A549 (cell line): ENCODE measurements around the gene FAM171A1.
"Not testable (repeated sequence)": the region's sequence is repeated elsewhere in the genome, so short reads cannot be mapped to it uniquely, and the experiment has no call there.

Experiments
- CBX8 ChIP-seq: fragments of 200-600 bp; sonication (generic); IDR thresholded peaks from 2 replicates; pipeline ENCODE4 v1.6.1; 2016
- CHD2 ChIP-seq: fragments of 150-350 bp; IDR thresholded peaks from 2 replicates; pipeline ENCODE4 v1.6.1; 2014; ENCODE audit warnings: low read length; ENCODE audit not compliant: partially characterized antibody
- HMGXB4 ChIP-seq: fragments of 250-450 bp; sonication (Bioruptor Pico); IDR thresholded peaks from 2 replicates; pipeline ENCODE4 v1.5.0; 2021; ENCODE audit warnings: mild to moderate bottlenecking, moderate library complexity, borderline replicate concordance
- JUN ChIP-seq, 2 experiments: fragments of >200 bp; sonication (Bioruptor Twin); formaldehyde crosslinking; IDR thresholded peaks; 2 replicates in 1 of 2; 3 replicates in 1 of 2; pipeline ENCODE4 v1.6.1; 2016 to 2017
- KDM5A ChIP-seq: fragments of 200-600 bp; sonication (generic); IDR thresholded peaks from 2 replicates; pipeline ENCODE4 v1.6.1; 2016; ENCODE audit warnings: antibody characterized with exemption, mild to moderate bottlenecking
- MAFK ChIP-seq: fragments of 450-650 bp; IDR thresholded peaks from 2 replicates; pipeline ENCODE4 v1.6.1; 2014; ENCODE audit not compliant: partially characterized antibody
- POLR2A ChIP-seq: IDR thresholded peaks from 2 replicates; pipeline ENCODE4 v1.6.1; 2012; ENCODE audit warnings: mild to moderate bottlenecking, low read length
- RAD21 ChIP-seq, 2 experiments: fragments of >200 bp in 1 of 2; sonication (Bioruptor Twin) in 1 of 2; formaldehyde crosslinking in 1 of 2; IDR thresholded peaks in 1 of 2; conservative IDR thresholded peaks in 1 of 2; 2 replicates in 1 of 2; 3 replicates in 1 of 2; pipeline ENCODE4 v1.6.1; 2012 to 2018; ENCODE audit warnings: inconsistent platforms in 1 of 2
- REST ChIP-seq: fragments of 200-600 bp; sonication (generic); IDR thresholded peaks from 2 replicates; pipeline ENCODE4 v1.6.1; 2016; ENCODE audit warnings: antibody characterized with exemption, mild to moderate bottlenecking, moderate library complexity
- SMC3 ChIP-seq: fragments of >200 bp; sonication (Bioruptor Twin); formaldehyde crosslinking; IDR thresholded peaks from 3 replicates; pipeline ENCODE4 v1.6.1; 2018; ENCODE audit warnings: inconsistent platforms
- TF ChIP-seq, protein P1 (sequence below): fragments of 450-650 bp; IDR thresholded peaks from 2 replicates; pipeline ENCODE4 v1.6.1; 2014; ENCODE audit warnings: antibody characterized with exemption
- TF ChIP-seq, protein P2 (sequence below): fragments of >200 bp; sonication (Bioruptor Twin); formaldehyde crosslinking; IDR thresholded peaks from 3 replicates; pipeline ENCODE4 v1.5.1; 2016
- TF ChIP-seq, protein P3 (sequence below): IDR thresholded peaks from 2 replicates; pipeline ENCODE4 v1.6.1; 2012

DNA sequence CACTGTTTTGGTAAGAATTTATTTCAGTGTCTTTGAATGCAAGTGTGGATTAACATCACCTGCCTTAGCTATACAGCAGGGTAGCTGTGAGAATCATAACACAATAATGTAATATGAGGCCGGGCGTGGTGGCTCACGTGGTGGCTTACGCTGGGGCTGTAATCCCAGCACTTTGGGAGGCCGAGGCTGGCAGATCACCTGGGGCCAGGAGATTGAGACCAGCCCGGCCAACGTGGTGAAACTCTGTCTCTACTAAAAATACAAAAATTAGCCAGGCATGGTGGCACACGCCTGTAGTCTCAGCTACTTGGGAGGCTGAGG lies 168.8 kb downstream of the FAM171A1 start:
- TF ChIP-seq JUN (IDR thresholded peaks at IDR 0.05); POLR2A; SMC3; REST; KDM5A; HMGXB4 (CRISPR knock-in tag); CBX8; MAFK; CHD2; RAD21 (conservative IDR thresholded peaks at IDR 0.05 in 1 of 2, IDR thresholded peaks at IDR 0.05 in 1 of 2): not testable (repeated sequence)
- TF ChIP-seq, protein P1, sequence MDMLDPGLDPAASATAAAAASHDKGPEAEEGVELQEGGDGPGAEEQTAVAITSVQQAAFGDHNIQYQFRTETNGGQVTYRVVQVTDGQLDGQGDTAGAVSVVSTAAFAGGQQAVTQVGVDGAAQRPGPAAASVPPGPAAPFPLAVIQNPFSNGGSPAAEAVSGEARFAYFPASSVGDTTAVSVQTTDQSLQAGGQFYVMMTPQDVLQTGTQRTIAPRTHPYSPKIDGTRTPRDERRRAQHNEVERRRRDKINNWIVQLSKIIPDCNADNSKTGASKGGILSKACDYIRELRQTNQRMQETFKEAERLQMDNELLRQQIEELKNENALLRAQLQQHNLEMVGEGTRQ = not testable (repeated sequence)
- TF ChIP-seq, protein P2, sequence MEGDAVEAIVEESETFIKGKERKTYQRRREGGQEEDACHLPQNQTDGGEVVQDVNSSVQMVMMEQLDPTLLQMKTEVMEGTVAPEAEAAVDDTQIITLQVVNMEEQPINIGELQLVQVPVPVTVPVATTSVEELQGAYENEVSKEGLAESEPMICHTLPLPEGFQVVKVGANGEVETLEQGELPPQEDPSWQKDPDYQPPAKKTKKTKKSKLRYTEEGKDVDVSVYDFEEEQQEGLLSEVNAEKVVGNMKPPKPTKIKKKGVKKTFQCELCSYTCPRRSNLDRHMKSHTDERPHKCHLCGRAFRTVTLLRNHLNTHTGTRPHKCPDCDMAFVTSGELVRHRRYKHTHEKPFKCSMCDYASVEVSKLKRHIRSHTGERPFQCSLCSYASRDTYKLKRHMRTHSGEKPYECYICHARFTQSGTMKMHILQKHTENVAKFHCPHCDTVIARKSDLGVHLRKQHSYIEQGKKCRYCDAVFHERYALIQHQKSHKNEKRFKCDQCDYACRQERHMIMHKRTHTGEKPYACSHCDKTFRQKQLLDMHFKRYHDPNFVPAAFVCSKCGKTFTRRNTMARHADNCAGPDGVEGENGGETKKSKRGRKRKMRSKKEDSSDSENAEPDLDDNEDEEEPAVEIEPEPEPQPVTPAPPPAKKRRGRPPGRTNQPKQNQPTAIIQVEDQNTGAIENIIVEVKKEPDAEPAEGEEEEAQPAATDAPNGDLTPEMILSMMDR = not testable (repeated sequence)
- TF ChIP-seq, protein P3, sequence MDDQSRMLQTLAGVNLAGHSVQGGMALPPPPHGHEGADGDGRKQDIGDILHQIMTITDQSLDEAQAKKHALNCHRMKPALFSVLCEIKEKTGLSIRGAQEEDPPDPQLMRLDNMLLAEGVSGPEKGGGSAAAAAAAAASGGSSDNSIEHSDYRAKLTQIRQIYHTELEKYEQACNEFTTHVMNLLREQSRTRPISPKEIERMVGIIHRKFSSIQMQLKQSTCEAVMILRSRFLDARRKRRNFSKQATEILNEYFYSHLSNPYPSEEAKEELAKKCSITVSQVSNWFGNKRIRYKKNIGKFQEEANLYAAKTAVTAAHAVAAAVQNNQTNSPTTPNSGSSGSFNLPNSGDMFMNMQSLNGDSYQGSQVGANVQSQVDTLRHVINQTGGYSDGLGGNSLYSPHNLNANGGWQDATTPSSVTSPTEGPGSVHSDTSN = not testable (repeated sequence)
